HG03139 (cell line): ENCODE data around the gene BICDL1.

ENCODE experiments used
- ATAC-seq: cut with Tn5 transposase; IDR thresholded peaks from one replicate; pipeline ENCODE4 v1.9.1; 2021; ENCODE audit not compliant: unreplicated experiment

Gene BICDL1

DNA sequence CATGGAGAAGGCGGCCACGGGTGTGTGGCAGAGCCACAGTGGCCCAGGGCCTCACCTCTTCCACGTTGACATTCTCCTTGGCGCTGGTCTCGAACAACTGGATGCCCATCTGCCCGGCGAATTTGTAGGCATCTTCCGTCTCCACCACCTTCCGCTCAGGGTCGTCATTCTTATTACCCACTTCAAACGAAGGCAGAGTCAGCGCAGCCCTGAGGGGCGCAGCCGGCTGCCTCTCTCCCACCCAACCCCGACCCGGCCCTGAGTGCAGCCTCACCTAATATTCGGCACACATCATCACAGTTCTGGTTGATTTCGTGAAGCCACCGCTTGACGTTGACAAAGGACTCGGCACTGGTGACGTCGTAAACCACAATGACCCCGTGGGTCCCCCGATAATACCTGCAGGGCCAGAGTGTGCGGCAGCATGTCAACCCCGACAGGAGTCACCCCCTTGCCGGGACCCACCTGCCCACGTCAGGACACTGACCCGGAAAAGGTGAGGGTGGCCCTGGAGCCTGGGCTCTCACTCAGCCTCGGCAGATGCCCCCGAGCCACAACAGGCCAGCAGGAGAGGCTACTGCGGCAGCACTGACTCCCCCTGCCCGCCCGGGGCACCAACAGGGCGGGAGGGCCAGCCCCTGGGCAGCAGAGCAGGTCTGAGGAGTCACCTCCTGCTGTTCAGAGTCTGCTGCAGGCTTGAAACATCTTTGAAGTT lies 109.9 kb downstream of the BICDL1 start:
- no peak for ATAC-seq

DNA sequence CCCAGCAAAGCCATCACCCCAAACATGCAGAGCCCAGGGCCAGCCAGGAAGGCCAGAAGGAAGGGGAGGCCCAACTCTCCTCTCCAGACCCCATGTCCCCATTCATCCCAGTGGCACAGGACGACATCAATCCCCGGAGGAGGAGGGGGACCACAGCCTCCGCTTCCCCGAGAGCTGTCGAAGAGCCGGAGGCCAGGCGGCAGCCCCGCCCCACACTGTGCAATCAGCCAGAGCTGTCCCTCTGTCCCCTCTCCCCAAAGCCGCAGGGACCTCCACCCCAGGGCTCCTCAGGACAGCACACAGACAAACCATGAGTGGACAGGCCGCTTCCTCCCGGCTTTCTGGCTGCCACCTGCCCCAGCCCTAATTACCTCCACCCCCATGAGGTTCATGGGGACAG lies 110.7 kb downstream of the BICDL1 start:
- no peak for ATAC-seq

DNA sequence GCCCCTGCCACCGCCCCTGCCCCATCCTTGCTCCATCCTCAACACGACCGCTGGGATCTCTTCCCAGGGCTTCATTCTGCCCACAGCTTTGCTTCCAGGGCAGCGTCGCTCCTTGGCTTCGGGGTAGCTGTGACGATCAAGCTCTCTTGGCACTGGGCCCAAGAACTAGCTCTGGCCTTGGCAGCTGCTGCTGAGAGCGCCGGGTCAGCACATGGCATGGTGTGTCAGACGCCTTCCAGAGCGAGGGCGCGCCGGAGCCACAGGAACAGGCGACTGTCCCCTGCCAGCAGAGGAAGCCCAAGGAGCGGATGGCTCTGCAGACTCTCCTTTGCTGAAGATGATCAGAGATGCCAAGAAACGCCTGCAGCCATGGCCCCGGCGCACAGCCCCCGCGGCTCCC lies 111.6 kb downstream of the BICDL1 start:
- ATAC-seq, result no peak

DNA sequence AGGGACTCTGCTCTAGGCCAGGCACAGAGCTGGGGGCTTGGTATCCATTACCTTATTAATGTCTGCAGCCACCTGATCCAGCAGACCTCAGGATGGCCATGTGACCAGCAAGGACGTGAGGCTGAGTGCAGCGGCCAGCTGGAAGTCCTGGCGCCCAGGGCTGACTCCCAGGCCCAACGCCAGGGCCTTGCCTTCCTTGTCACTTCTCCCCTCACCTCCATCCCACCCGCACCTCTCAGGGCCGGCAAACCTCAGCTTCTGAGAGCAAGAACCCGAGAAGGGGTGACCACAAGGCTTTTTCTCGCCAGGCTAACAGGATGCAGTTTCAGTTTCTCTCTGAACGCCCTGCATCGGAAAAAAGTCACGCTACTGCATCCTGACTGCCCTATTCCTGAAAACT lies 112.1 kb downstream of the BICDL1 start:
- no peak for ATAC-seq

DNA sequence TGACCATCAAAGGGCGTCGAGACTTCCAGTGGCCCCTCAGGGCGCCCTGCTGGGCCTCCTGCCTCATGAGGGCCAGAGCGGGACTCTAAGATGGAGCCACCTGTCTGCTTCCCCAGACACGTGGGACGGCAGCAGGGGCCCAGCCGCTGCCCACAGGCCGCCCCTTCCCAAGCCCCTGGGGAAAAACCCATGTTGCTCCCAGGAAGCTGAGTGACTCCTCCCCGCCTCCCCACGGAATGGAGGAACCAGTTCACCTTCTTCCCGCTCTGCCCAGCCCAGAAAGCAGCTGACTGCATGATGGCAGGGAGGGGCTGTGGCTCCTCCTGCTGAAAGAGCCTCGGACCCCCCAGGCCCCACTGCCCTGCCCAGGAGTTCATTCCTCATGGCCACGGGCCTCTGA lies 112.6 kb downstream of the BICDL1 start:
- no peak for ATAC-seq

DNA sequence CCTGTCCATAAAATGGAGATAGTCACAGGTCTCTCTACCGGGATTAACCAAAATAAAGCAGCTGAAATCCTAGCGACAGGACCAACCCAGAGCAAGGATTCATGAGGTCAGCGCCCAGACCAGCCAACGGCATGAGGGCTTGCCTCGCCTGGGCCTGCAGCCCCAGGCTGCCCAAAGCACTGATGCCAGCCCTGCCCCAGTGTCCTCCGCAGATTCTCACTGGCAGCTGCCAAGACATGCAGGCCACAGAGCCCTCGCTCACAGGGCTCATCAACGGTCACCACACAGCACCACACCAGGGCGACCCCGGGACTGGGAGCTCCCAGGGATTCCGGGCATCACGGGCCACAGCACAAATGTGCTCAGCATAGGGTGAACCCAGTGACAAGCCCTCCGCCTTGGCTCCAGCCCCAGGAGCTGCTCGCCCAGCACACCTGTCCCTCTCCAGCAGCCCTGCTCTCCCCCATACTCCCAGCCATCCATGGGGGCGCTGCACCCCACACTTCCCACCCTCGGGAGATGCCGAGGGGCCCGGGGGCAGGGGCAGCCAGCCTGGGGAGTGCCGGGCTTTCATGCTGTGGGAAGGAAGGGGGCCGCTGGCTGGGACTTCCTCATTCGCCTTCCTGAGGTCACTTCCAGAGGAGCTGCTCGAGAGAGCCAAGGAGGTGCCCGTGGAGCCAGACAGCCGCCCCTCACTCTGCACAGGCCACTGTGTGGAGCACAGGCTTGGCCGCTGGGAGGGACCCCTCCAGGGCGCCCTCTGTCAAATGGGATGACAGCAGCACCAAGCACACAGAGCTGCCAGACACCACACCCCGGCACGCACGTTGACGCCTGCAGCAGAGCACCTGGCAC lies 113.4 kb downstream of the BICDL1 start:
- no peak for ATAC-seq

DNA sequence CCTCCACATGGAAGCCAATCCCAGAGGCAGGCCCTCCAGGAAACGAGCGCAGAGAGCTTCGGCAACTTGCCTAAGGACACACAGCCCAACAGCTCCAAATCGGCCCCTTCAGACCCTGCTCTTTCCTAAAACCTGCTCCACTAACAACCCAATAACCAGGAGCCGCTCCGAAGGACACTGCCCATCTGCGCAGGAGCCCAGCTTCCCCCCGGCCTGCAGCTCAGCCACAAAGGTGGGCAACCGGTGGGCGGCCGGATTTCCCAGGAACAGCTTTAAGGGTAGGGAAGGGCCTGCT lies 114.0 kb downstream of the BICDL1 start:
- no peak for ATAC-seq

DNA sequence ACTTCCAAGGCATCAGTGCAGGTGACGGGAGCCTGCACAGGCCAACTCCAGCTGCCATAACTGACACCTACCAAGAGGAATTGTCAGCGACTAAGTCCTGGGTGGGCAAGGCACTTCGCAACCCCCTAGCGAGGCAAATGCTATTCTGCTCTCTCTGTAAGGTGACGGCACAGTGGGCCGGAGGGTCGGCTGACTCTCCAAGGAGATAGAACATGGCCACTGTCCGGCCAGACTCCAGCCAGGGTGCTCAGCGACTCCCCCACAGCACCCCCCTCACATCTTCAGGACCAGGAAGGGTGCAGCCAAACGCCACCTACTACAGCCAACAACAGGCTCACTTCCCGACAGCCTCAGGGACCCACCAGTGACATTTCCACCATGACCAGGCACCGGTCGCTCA lies 114.3 kb downstream of the BICDL1 start:
- ATAC-seq, result no peak

DNA sequence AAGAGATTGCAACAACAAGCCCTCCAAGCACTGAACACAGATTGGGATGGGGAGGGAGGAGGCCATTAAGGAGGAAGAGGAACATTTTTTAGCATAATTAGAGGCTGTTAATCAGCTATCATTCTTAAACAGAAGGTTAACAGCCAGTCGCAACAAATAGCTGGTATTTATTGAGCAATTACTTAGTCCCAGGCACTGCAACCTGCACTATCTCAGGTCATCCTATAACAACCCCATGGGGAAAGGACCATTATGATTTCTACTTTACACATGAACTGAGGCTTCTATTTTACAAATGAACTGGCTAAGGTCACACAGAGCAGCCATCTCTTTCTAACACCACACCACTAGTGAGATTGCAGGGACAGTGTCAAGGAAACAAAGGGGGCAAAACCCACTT lies 117.1 kb downstream of the BICDL1 start:
- no peak for ATAC-seq

DNA sequence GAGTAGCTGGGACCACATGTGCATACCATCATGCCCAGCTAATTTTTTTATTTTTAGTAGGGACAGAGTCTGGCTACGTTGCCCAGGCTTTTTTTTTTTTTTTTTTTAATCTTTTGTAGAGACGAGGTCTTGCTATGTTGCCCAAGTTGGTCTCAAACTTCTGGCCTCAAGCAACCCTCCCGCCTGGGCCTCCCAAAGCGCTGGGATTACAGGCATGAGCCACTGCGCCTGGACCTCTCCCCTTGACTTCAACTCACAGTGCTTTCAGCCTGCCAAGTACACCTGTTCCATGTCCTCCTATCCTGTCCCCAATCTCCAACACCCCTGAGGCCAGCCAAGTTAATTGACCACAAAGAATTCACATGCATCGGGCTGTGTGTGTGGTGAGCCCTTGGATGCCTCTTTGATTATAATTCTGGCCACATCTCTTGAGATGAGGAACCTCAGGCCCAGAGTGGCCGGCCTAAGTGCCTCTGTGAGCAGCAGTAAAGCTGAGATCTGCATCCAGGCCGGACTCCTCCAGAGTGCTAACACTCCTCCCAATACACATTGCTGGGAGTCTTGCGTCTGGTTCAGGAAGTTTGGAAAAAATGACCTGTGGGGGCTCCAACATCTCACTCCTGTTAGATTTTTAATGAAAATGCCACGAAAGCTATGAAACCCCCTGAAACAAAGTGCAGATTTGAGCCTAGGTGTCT lies 120.7 kb downstream of the BICDL1 start:
- no peak for ATAC-seq

DNA sequence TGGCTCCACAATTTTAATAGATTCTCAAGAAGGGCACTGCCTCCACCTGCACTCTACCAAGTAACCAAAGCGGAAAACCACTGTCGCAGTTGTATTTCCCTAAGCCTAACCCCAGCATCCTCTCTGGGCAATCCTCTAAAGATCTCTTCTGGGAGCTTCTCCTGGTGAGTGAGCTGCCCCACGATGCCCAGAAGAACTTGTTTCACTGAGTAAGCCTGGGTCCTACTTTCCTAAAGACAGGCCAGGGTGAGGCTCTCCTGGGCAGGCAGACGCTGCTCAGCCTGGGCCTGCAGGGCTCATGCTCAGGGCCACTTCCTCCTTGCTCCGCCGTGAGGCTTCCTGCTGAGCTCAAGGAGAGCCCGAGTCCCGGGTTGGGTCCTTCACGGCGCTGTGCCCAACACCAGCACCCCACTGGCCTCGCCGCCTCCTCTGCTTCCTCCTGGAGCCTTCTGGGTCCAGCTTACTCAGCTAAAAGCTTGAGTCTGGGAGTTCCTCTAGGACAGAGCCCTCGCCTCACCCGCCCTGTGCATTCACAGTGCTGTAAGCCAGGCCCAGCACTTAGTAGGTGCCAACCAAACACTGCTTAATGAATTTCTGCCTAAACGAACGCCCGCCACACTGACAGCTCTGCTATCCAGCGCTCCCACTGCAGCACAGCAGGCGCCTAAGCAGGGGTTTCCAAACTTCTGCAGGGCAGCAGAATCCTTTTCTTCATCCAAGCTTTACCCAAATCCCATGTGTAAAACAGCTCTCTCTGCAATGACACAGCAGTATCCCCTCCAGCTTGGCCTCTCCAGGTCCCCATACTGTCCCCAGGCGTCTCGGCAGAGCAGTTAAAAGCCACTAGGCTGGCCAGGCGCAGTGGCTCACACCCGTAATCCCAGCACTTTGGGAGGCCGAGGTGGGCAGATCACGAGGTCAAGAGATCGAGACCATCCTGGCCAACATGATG lies 121.8 kb downstream of the BICDL1 start:
- ATAC-seq, result peak; percentile 50

DNA sequence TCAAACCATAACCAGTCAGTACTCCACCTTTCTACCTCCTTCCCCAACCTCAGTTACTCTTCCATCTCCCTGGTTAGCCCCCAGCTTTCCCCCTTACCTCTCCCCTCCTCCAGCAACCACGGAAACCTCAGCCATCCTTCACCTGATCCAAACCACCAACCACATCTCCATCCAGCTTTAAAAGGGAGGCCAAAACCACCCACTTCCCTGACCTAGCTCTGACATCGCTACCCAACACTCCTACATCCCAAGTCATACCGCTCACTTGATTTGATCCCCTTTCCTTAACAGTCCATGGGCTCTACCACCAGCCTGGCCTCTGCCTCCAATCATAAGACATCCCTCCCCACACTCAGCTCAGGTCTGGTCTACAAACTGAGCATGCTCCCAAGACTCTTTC lies 126.0 kb downstream of the BICDL1 start:
- no peak for ATAC-seq

DNA sequence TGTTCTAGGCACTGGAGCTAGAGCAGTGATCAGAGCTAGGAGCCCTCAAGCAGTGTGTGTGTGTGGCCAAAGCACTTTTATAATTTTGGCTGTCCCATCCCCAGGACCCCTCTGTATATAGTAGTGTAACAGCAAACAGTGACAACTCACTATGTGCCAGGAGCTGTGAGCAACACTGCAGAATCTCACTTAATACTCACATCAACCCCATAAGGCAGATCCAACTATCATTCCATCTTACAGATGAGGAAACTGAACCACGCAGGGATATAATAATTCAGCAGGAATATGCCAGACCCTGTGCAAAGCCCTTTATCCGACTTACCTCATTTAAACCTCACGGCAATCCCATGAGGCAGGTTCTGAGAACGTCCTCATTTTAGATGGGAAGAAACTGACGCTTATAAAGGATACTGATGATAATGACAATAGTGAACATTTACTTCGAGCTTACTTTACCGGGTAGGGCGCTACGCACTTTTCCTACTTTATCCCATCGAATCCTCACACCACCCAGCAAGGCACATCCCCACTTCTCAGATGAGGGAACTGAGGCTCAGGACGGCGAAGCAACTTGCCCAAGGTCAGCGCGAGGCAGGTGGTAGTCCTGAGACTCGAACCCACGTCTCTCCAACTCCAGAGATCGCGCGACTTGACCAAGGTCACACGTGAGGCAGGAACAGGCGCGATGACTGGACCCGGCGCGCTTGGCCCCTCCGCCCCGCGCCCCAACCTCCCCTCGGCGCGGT lies 126.8 kb downstream of the BICDL1 start:
- peak; percentile 5 for ATAC-seq

DNA sequence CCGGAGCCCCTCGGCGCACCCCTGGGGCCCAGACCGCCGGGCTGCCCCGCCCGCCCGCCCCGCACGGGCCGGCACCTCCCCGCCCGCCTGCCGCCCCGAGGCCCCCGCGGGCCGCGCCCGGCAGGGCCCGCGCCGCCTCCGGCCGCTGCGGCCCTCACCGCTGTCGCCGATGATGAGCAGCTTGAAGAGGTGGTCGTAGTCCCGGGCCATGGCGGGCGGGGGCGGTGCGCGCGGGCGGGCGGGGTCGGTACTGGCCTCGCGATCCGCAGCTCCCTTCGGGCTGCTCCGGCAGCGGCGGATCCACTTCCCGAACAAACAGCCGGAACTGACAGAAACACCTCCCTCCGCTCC lies 127.4 kb downstream of the BICDL1 start, which contains the start of gene RAB35:
TSS of gene RAB35 (minus strand) at position 313 of the 351 bp plus-strand sequence. CDS start at position 210, 103 bp downstream.
- peak; percentile 7 for ATAC-seq

DNA sequence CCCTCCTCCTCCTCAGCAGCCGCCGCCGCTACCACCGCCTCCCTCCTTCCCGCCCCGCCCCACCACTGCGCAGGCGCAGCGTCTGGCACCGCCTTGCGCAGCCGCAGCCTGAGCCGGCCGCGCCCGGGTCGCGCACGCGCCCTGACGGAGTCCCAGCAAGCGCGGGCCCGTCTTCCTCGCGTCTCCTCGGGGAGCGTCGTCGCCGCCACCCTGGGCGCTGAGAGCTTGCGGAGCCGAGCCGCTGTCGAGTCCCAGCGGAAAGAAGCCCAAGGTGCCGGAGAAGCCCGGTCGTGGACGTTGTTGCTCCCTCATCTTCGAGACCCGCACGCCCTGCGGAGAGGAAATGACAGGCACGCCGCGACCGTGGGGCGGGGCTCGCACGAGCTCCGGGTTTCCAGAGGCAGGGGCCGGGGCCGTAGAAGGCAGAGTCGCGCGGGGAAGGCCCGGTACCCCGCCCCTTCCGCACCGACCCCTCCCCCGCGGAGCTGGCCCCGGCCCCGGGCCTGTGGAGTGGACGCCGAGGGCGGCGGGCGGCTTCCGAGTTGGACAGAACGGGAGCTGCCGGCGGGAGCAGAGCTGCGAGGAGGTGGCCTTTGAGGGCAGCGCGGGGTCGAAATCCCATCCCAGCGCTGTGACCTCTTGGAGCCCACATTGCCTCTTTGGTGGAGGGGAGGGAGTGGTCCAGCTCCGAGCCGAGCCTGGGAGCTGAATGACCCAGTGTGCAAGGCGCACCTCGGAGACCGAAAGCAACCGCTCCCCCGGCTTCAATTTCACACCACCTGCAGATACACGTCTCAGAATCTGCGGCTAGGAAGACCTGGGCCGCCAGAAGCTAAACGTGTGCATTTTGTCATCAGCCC lies 128.0 kb downstream of the BICDL1 start:
- ATAC-seq, result peak; percentile 39

DNA sequence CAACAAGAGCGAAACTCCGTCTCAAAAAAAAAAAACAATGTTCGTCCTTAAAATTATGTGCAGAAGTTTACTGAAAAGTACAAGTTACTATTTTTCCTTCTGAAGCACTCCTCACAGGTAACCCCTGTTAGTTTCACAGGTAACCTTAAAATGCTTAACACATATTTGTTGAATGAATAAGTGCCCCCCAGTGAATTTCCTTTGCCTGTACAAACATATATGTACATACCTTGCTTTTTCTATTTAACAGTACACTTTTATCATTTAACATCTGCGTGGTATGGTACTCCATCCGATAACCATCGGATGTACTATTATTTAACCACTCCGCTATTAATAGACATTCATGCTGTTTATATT lies 128.9 kb downstream of the BICDL1 start:
- no peak for ATAC-seq

DNA sequence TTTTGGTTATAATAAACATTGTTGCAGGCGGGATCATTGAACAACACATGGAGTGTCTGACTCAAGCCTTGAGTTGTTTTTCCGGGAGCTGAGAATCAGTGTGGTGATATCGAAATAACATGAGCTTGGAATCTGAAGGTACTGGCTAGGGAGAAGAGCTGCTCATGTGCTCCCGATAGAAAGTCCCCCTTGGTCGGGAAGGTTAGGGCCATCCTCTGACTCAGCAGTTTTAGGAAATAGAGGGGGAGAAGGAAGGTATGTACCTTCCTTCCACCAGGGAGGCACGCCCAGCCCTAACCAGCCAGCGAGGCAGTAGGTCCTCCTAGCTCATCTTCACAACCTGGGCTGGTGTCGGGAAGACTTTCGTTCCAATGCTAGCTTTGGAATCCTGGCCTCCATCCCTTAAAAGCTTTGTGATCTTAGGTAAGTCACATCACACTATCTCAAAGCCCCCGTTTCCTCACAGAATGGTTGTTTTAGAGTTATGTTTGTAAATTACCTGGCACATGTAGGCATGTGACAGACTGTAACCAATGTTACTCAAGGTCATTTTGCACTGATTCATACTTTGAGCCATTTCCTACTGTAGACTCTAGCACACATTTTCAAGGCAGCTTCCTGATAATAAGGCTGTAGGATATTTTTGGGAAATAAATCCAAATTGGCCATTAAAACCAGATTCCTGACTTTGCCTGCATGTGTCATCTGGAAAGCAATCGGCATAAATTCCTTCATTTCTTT lies 129.5 kb downstream of the BICDL1 start:
- no peak for ATAC-seq

DNA sequence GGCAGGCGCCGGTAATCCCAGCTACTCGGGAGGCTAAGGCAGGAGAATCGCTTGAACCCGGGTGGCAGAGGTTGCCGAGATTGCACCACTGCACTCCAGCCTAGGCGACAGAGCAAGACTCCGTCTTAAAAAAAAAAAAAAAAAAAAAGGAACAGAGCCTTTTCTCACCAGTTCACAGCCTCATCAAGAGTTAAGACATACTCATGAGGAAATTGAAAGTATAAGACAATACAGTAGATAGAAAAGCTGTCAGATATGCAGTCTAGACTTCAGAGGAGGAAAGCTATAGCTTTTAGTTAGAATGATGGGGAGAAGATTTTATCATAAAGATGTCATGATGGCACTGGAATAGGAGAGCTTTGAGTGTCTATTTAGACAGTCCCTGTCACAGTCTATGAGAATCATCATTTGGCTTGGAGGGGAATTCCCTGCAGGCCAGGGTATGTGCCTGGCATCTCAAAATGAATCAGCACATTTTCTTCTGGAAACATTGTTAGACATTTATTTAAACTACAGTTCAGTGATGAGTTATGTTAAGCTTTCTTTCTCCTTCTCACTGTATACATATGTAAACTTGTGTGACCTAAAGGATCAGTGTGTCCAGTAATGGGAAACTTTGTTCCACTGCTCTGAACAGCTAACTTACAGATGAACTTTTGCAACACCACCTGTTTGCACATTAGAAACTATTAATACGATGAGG lies 130.4 kb downstream of the BICDL1 start:
- ATAC-seq, result peak; percentile 20
